ENCODE data around the gene OR1C1. TPM values are rescaled to one million over a fixed set of nuclear protein-coding genes. Genes with fewer than 3 reads are reported as not detected.

OR1C1 gene
- not detected in 5 replicates for total RNA-seq (2022; extraction: Qiagen RNA extraction)

GRCh38 chr1:247760456-247760855, at the start of gene OR1C1:
TSS of gene OR1C1 (minus strand) at chr1:247760556. CDS start at chr1:247758406, 2,150 bp downstream.

DNA sequence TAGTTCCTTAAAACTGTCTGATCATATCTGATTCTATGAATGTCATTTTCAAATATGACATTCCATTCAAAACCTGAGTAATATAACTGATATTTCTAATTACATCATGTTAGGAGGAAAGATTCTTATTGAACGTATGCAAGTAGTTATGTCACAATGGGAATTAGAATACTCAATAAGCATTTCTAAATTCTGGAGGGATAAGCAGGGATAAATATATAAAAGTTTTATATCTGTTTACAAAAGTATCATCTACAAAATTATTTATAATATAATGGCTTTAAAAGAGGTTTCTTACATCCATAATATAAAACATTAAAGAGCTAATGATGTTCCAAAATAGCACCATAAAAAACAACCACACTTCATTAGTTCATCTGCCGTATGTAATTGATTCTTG, 12.3 kb downstream of the OR1C1 start, which contains the start of gene OR14A2:
Gene OR14A2 (minus strand): TSS at position 101 of the 400 bp plus-strand sequence.

GRCh38 chr1:247738315-247738714, 22.0 kb downstream of the OR1C1 start, which contains the start of gene OR14K1:
TSS of gene OR14K1 (plus strand) at chr1:247738615. CDS start at chr1:247738615, 0 bp downstream.

GRCh38 chr1:247716546-247716945, 43.8 kb downstream of the OR1C1 start, which contains the start of gene OR6F1:
TSS of gene OR6F1 (minus strand) at chr1:247716646. CDS start at chr1:247712755, 3,891 bp downstream.

Other genes with a start within 250 kb of the OR1C1 start
- gene OR2C3, start 224.1 kb downstream of the OR1C1 start, total RNA-seq (2022; extraction: Qiagen RNA extraction), result not detected in 5 replicates
- gene GCSAML, start 211.4 kb downstream of the OR1C1 start, total RNA-seq (2022; extraction: Qiagen RNA extraction), result not detected in 5 replicates
- gene OR2G2, start 172.2 kb downstream of the OR1C1 start, total RNA-seq (2022; extraction: Qiagen RNA extraction), result not detected in 5 replicates
- gene OR2G3, start 155.0 kb downstream of the OR1C1 start, total RNA-seq (2022; extraction: Qiagen RNA extraction), result not detected in 5 replicates
- gene OR13G1, start 80.8 kb downstream of the OR1C1 start, total RNA-seq (2022; extraction: Qiagen RNA extraction), result not detected in 5 replicates
- gene OR6F1, start 43.9 kb downstream of the OR1C1 start, total RNA-seq (2022; extraction: Qiagen RNA extraction), result not detected in 5 replicates
- not detected in 5 replicates for gene OR14K1, start 21.9 kb downstream of the OR1C1 start, total RNA-seq (2022; extraction: Qiagen RNA extraction)
- gene OR14A2, start 12.4 kb downstream of the OR1C1 start, total RNA-seq (2022; extraction: Qiagen RNA extraction), result not detected in 5 replicates
- not detected in 5 replicates for gene OR14A16, start 63.6 kb upstream of the OR1C1 start, total RNA-seq (2022; extraction: Qiagen RNA extraction)
- gene OR11L1, start 81.3 kb upstream of the OR1C1 start, total RNA-seq (2022; extraction: Qiagen RNA extraction), result not detected in 5 replicates
- gene TRIM58, start 96.6 kb upstream of the OR1C1 start, total RNA-seq (2022; extraction: Qiagen RNA extraction), result not detected in 5 replicates
- gene OR2W3, start 135.0 kb upstream of the OR1C1 start, total RNA-seq (2022; extraction: Qiagen RNA extraction), result not detected in 5 replicates
- gene OR2T8, start 159.7 kb upstream of the OR1C1 start, total RNA-seq (2022; extraction: Qiagen RNA extraction), result not detected in 5 replicates
- gene OR2AJ1, start 164.3 kb upstream of the OR1C1 start, total RNA-seq (2022; extraction: Qiagen RNA extraction), result not detected in 5 replicates
- not detected in 5 replicates for gene OR2L8, start 188.3 kb upstream of the OR1C1 start, total RNA-seq (2022; extraction: Qiagen RNA extraction)
- gene OR2AK2, start 204.7 kb upstream of the OR1C1 start, total RNA-seq (2022; extraction: Qiagen RNA extraction), result not detected in 5 replicates

Measured in A549 treated with dexamethasone at 1 μM for 4 hours (cell line).